Lung (tissue), 12 donors: Measurements from ENCODE around the gene HDAC8. TPM values are rescaled to one million over a fixed set of nuclear protein-coding genes. Genes with fewer than 3 reads are reported as not detected.

ENCODE experiments used
- ATAC-seq: fragments of 200-7000 bp; cut with Tn5 transposase; one replicate; pipeline ENCODE4 v1.9.1; 2020; ENCODE audit warnings: moderate number of reproducible peaks; ENCODE audit not compliant: insufficient read depth, low FRiP score
- DNase-seq, 3 donors: peaks; one replicate each; pipeline ENCODE4 v3.0.0-alpha.2; 2013 to 2017
- H3K27ac ChIP-seq, 2 donors: one replicate each; pipeline ENCODE4 v1.5.1; 2013; ENCODE audit warnings: mild to moderate bottlenecking in 2 of 2, moderate library complexity in 2 of 2, control low read depth in 1 of 2, inconsistent platforms in 1 of 2, low read depth in 1 of 2, low read length in 1 of 2
- H3K27me3 ChIP-seq, 3 donors: one replicate each; pipeline ENCODE4 v1.5.1; 2013; ENCODE audit warnings: low read length in 2 of 3; ENCODE audit not compliant: control insufficient read depth in 3 of 3, insufficient read depth in 3 of 3
- H3K36me3 ChIP-seq, 4 donors: one replicate each; pipeline ENCODE4 v1.5.1; 2013; ENCODE audit warnings: low read length in 4 of 4, mild to moderate bottlenecking in 1 of 4, moderate library complexity in 1 of 4; ENCODE audit not compliant: control insufficient read depth in 4 of 4, insufficient read depth in 4 of 4
- H3K4me1 ChIP-seq, 5 donors: one replicate each; pipeline ENCODE4 v1.5.1; 2013; ENCODE audit warnings: low read length in 5 of 5, mild to moderate bottlenecking in 2 of 5, moderate library complexity in 1 of 5; ENCODE audit not compliant: control insufficient read depth in 5 of 5, insufficient read depth in 5 of 5
- H3K4me3 ChIP-seq: one replicate; pipeline ENCODE4 v1.5.1; 2013; ENCODE audit warnings: mild to moderate bottlenecking, control low read depth, moderate library complexity
- H3K9ac ChIP-seq, 2 donors: one replicate each; pipeline ENCODE4 v1.5.1; 2013; ENCODE audit warnings: low read length in 2 of 2, control low read depth in 1 of 2; ENCODE audit not compliant: insufficient read depth in 1 of 2
- H3K9me3 ChIP-seq, 4 donors: one replicate each; pipeline ENCODE4 v1.5.1; 2013; ENCODE audit warnings: low read length in 3 of 4, mild to moderate bottlenecking in 1 of 4, moderate library complexity in 1 of 4; ENCODE audit not compliant: control insufficient read depth in 4 of 4, insufficient read depth in 3 of 4
- CTCF ChIP-seq: IDR thresholded peaks from 2 replicates; pipeline ENCODE4 v1.5.1; 2012; ENCODE audit warnings: mild to moderate bottlenecking; ENCODE audit errors: control extremely low read depth, extremely low read depth
- WGBS, 2 donors: extraction: QIAGEN DNeasy Blood & Tissue Kit; methylation state at CpG; one replicate each; pipeline ENCODE4 v1.1.7; 2013; 5-methylcytosine and 5-hydroxymethylcytosine counted together
- polyA plus RNA-seq, 2 donors: library from polyadenylated mRNA; stranded (reverse); fragments of 200-250 nt; gene quantifications; one replicate each; pipeline ENCODE4 v1.2.1, GENCODE V29; 2013
- total RNA-seq, 2 donors: library from RNA; depleted of rRNA in 1 of 2; stranded (reverse); fragments of >200 nt in 1 of 2; gene quantifications; one replicate each; pipeline ENCODE4 v1.2.1, GENCODE V29; 2014 to 2021
- donor health status: control.
- donor health status: control.
- donor health status: Bipolar disorder and iron deficiency.
- donor health status: healthy.
- donor health status: DM: yes; HTN: yes; CAD: no.

Gene HDAC8
- total and polyA plus RNA-seq, 4 donors: 17.4 to 60.6 (median 38.5) TPM

- no peak overlapping the region for H3K4me3 ChIP-seq
- H3K36me3 ChIP-seq: peaks cover 0 to 4% (median 1%) of the 10 kb centered on the region in 4 donors
- H3K4me1 ChIP-seq: peaks cover 0 to 15% (median 0%) of the 10 kb centered on the region in 5 donors
- H3K27ac ChIP-seq: no peak overlapping the region
- WGBS, 2 donors: 74 to 96% methylated on average over 6 of the region's 6 CpGs
- H3K9me3 ChIP-seq: no peaks in the 10 kb centered on the region
- ATAC-seq (no peak), DNase-seq (no peak)
- no peak for TF ChIP-seq CTCF
- H3K9ac ChIP-seq: no peak overlapping the region
- peaks cover 0 to 8% (median 6%) of the 10 kb centered on the region in 3 donors for H3K27me3 ChIP-seq
These were observed 96.5 kb downstream of the HDAC8 start for GRCh38 chrX:72475952-72476668.

GRCh38 chrX:72475338-72475737 lies 97.3 kb downstream of the HDAC8 start:
- H3K4me3 ChIP-seq: no peak overlapping the region
- peaks cover 0 to 4% (median 1%) of the 10 kb centered on the region in 4 donors for H3K36me3 ChIP-seq
- no peak overlapping the region for H3K27ac ChIP-seq
- peaks cover 0 to 8% (median 6%) of the 10 kb centered on the region in 3 donors for H3K27me3 ChIP-seq
- peaks cover 0 to 15% (median 0%) of the 10 kb centered on the region in 5 donors for H3K4me1 ChIP-seq
- 87 to 93% methylated on average over 1 of the region's 1 CpG for WGBS, 2 donors
- no peaks in the 10 kb centered on the region for H3K9me3 ChIP-seq
- ATAC-seq: no peak
- no peak for DNase-seq
- no peak for TF ChIP-seq CTCF
- no peak overlapping the region for H3K9ac ChIP-seq

GRCh38 chrX:72470532-72471223 lies 102.0 kb downstream of the HDAC8 start:
- H3K9me3 ChIP-seq: no peaks in the 10 kb centered on the region
- 73 to 100% methylated on average over 3 of the region's 3 CpGs for WGBS, 2 donors
- H3K36me3 ChIP-seq: peaks cover 0 to 6% (median 2%) of the 10 kb centered on the region in 4 donors
- H3K27me3 ChIP-seq: peaks cover 0 to 17% (median 7%) of the 10 kb centered on the region in 3 donors
- no peak for TF ChIP-seq CTCF
- H3K4me1 ChIP-seq: no peaks in the 10 kb centered on the region
- ATAC-seq (no peak), DNase-seq (no peak)
- no peak overlapping the region for H3K4me3 ChIP-seq
- no peak overlapping the region for H3K27ac ChIP-seq
- no peak overlapping the region for H3K9ac ChIP-seq
